ENCODE results near the gene SLC24A3.

Gene SLC24A3

DNA sequence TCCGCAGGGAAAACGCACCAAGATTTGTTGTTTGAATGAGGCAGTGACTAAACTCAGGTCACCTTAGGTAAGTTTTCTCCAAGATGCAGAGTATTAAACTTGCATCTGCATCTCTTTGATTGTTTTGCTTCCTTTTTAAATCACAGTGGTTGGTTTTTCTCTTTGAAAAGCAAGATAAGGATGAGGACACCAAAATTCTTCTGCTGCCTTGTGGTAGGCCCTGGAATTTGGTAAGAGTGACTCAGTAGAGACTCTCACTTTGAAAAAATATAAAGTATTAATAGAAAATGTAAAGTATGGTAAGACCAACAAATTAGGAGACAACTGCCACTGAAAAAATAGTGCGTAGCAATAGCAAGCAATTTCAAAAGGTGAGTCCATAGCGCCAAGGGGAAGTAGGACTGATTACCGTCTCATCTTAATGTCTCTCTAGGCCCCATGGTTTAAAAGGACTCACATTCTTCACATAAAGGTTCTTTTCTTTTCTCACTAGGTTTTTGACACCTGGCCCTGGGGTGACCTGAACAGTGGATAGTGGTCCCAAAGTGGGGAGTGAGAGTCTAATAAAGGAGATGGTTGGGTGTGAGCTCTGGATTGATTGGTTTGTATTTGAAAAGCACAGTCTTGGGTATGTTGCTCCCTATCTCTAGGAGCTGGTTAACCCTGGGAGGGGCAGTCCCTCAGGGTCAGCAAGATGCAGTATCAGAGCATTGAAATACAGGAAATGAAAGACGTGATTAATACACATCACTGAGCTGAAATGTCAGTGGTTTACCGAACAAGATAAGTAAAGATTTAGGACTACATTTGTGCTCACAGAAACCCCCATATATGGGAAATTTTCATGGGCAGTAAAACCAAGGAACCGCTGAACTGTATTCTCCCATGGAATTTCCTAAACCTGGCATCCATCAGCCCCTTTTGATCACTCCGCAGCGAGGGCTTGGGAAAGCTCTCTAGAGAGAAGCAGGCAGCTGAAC, 221.2 kb downstream of the SLC24A3 start:
- no peak for FAIRE-seq

GRCh38 chr20:19435316-19435715, 222.9 kb downstream of the SLC24A3 start:
- FAIRE-seq: no peak

DNA sequence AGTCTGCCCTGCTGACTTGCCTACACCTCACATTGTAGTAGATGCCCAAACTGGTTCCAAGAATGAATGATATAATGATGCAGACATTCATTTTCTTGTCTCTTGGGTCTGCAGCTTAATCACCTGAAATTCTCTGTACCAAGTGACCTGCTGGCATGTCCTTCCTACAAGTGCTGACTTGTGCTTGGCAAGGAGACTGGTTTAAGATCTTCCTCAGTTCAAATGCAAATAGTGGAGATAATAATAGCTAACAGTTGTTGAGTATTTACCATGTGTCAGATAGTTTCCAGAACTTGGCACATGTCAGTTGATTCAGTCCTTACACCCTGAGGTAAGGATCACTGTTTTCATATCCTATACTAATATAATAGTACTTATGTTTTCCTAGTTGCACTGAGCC, 223.4 kb downstream of the SLC24A3 start:
- FAIRE-seq: no peak

GRCh38 chr20:19438488-19438887, 226.0 kb downstream of the SLC24A3 start:
- FAIRE-seq: no peak

- FAIRE-seq: no peak
Measured at GRCh38 chr20:19440660-19441527, 228.5 kb downstream of the SLC24A3 start.

GRCh38 chr20:19446246-19446645, 233.8 kb downstream of the SLC24A3 start:
- FAIRE-seq: no peak

DNA sequence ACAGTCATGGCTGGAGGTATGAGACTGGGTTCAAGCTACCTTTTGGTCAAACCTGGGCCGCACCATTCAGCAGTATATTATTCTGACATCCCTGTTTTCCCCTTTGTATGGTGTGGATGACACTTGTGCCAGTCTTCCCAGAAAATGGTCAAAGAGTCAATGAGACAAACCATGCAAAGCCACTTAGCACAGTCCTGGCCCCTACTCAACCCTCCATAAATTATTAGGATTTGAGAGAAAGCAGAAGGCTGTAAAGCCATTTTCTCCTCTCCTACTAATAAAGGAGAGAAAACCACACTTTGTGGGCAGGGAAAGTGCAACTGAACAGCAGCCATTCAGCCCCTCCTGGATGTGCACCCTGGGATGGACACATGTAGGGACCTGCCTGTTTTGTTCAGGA, 236.2 kb downstream of the SLC24A3 start:
- no peak for FAIRE-seq

DNA sequence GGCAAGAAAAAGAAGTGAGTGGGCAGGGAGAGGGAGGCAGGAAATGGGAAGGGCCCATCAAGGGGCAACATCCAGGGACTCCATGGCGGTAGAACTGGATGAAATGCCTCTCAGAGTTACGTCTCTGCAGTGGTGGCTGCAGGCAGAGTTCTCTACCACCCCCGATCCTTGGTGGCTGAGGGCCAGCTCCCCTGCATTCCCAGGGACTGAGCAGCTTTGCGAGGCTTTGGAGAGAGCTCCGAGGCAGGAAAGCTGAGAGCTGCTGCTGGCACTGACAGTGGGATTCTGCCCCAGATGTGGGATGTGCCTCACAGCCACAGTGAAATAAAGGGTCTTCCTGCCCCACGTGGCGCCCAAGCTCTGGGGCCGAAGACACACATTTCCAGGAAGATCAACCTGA, 236.6 kb downstream of the SLC24A3 start:
- no peak for FAIRE-seq

GRCh38 chr20:19451231-19451922, 238.9 kb downstream of the SLC24A3 start:
- FAIRE-seq: no peak

- FAIRE-seq: no peak
Measured at GRCh38 chr20:19451923-19452295, 239.5 kb downstream of the SLC24A3 start.

GRCh38 chr20:19453410-19453809, 241.0 kb downstream of the SLC24A3 start:
- no peak for FAIRE-seq

DNA sequence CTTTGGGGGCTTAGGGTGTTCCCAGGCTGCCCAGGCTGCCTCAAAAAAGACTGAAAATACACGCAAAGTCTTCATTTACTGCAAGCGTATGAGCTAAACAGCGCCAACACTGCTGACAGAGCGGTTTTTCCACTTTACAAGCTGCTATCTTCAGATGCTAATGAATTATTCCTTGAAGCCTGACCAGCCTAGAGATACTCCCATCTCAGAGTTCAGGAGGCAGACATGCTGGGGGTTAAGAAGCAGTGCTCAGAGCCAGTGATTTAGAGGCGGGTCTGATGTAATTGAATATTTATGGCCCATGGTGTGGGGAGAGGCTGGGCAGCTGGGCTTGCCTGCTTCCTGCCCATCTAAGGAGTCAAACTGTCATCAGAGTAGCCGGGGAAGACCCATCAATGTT, 241.4 kb downstream of the SLC24A3 start:
- FAIRE-seq: no peak

DNA sequence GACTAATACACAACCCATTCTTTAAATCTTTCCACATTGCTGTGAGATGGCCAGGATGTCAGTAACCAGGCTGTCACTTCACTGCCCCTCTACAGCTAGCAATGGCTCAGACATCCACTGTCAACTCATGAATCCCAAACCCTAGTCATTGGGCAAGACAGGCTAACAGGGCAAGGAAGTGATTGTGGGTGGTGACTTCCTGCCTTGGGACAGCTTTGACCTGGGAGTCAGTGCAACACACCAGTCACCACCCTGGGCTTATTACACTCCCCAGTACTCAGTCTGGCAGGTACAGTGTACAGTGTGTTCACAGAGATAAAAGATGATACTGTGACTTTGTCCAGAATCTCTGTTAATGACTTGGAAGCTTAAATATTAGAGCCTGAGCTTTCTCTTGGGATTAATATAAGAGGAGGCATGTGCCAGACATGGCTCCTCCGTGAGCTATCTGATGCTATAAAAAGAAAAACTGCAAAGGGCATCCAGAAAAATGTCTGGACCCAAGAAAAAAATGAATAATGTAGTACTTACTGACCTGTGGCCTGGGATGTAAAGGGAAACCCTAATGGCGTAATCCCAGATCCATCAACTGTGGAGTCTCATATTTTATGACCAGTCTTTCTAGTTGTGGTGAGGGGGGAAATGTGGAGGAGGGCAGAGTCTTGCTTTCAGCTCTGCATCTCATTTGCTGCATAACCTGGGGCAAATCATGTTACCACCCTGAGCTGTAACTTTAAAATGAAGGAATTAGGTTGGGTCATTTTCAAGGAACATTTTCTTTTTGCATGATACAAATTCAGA, 244.4 kb downstream of the SLC24A3 start:
- FAIRE-seq: no peak

GRCh38 chr20:19457611-19458010, 245.2 kb downstream of the SLC24A3 start:
- no peak for FAIRE-seq

DNA sequence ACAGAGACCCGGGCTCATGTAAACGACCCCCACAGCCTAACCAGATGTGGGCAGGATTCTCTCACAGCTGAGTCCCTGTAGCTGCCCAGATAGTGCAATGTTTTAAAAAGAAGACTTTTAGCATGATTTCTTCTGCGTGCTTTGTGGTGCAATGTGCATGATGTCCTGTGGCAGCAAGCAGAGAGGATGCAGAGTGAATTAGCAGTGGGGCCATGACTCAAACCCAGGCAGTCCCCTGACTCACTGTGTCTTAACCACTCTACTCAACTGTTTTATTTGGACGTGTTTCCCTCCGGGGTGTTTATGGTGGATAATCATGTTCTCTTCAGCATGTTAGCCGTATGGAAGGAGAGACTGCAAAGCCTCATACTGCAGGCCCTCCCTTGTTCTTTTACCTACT, 247.9 kb downstream of the SLC24A3 start:
- FAIRE-seq: no peak

- FAIRE-seq: no peak
Measured at GRCh38 chr20:19462491-19462890, 250.0 kb downstream of the SLC24A3 start.

GRCh38 chr20:19463597-19463996, 251.2 kb downstream of the SLC24A3 start:
- FAIRE-seq: no peak

DNA sequence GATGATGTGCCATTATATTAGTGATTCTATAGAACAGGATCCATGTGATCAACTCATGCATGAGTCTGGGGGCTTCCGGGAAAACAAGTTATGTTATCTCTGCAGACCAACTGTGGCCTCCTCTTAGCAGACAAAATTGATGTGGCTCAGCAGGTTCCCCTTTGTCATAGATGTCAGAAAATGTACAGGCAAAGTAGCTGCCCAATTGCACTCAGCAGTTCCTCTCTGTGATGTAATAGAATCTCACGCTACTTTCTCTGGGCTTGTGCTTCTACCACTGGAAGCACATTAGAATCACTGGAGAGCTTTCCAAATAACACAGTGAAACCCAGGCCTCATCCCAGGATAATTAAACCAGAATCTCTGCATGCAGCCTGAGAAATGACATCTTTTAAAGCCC, 253.1 kb downstream of the SLC24A3 start:
- FAIRE-seq: no peak

DNA sequence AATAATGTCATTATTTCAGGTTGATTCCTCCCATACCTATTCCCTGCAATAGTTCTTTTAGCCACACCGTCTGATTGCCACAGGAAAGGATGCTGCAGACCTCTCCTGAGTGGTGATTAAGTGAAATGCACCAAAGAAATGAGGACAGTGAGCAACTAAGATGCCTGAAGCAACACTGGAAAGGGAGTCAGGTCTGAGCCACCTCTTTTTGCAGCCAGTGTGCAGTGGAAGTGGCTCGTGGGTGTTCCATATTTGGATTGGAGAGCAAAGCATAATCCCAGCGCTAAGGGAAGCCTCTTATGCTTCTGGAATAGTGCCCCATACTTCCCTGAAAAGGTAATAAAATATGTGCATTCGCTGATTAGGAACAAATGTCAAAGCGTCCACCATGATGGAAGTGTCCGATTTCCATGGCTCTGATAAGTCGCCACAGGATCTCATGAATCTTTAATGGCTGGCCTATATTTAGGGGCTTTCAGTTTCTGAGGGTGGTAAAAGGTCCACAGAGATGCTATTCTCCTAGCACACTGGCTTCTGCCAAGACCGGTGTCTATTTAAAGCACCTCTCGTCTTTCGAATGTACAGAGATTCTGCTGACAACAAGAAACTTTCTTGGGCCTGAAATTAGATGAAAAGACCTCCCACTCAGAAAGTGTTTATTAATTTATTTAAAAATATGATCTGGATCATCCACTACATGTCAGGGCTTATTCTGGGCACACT, 253.9 kb downstream of the SLC24A3 start:
- FAIRE-seq: no peak

- FAIRE-seq: no peak
Measured at GRCh38 chr20:19473216-19473921, 260.9 kb downstream of the SLC24A3 start.

DNA sequence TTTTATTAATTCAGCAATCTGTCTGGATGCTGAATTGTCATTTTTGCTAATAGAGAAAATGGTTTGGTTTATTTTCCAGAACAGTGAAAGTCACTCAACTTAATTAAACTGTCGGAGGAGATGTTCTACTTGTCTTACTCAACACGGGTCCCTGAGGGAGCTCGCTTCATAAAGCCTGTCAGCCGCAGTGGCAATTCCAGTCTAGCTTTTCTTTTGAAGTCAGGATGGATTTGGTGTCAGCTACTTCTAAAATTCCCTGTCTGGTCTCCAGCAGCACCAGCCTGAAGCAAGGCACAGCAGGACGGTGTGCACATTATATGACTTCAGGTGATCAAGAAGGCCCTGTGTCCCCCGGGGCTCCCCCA, 261.5 kb downstream of the SLC24A3 start:
- no peak for FAIRE-seq
